SK-N-MC (cell line): ENCODE data around the gene ANKRD31.
"Not testable (repeated sequence)": the region's sequence is repeated elsewhere in the genome, so short reads cannot be mapped to it uniquely, and the experiment has no call there.

ENCODE experiments used
- DNase-seq: peaks from one replicate; pipeline ENCODE4 v3.0.0-alpha.2; 2011; ENCODE audit warnings: low read depth, low spot score
- H3K27ac ChIP-seq: fragments of 200-600 bp; sonication (generic); 2 replicates; pipeline ENCODE4 v1.5.1; 2016; ENCODE audit warnings: mixed run types
- H3K36me3 ChIP-seq: fragments of 200-600 bp; sonication (generic); 2 replicates; pipeline ENCODE4 v1.6.1; 2017; ENCODE audit warnings: antibody characterized with exemption, low read length, mixed read lengths; ENCODE audit not compliant: insufficient read depth
- H3K4me3 ChIP-seq: fragments of 200-600 bp; sonication (generic); 2 replicates; pipeline ENCODE4 v1.5.1; 2016
- H3K9ac ChIP-seq: fragments of 200-600 bp; sonication (generic); 2 replicates; pipeline ENCODE4 v1.8.0; 2017; ENCODE audit warnings: mixed run types, mixed read lengths; ENCODE audit not compliant: insufficient read length
- H3K9me3 ChIP-seq: fragments of 200-600 bp; sonication (generic); 2 replicates; pipeline ENCODE4 v1.6.1; 2017; ENCODE audit warnings: low read depth, mild to moderate bottlenecking, antibody characterized with exemption, low read length, moderate library complexity, mixed read lengths
- EZH2 ChIP-seq: fragments of 200-600 bp; sonication (generic); IDR thresholded peaks from one replicate; pipeline ENCODE4 v1.6.1; 2017; ENCODE audit warnings: antibody characterized with exemption
- FOXP2 ChIP-seq: optimal IDR thresholded peaks from 2 replicates; pipeline ENCODE3; 2011; ENCODE audit warnings: mild to moderate bottlenecking, moderate library complexity; ENCODE audit not compliant: insufficient read depth; ENCODE audit errors: extremely low read length, control extremely low read depth
- POLR2AphosphoS5 ChIP-seq: IDR thresholded peaks from 2 replicates; pipeline ENCODE4 v1.6.1; 2012; ENCODE audit warnings: mild to moderate bottlenecking, low read depth, low read length, borderline replicate concordance

Gene ANKRD31

GRCh38 chr5:75091597-75091996 lies 145.1 kb downstream of the ANKRD31 start:
- no peak for TF ChIP-seq FOXP2
- no peaks in the 10 kb centered on the region for H3K9me3 ChIP-seq
- DNase-seq = no peak
- H3K4me3 ChIP-seq = no peak overlapping the region
- no peaks in the 10 kb centered on the region for H3K36me3 ChIP-seq
- no peak overlapping the region for H3K27ac ChIP-seq
- no peak overlapping the region for H3K9ac ChIP-seq

- DNase-seq = no peak
- Histone ChIP-seq H3K4me3 (no peak overlapping the region), H3K36me3 (no peaks in the 10 kb centered on the region), H3K9ac (no peak overlapping the region), H3K27ac (no peak overlapping the region), H3K9me3 (no peaks in the 10 kb centered on the region)
- TF ChIP-seq EZH2 = no peak
- TF ChIP-seq POLR2AphosphoS5 = no peak
- TF ChIP-seq FOXP2 = no peak
These were observed 147.0 kb downstream of the ANKRD31 start for GRCh38 chr5:75089662-75090061.

GRCh38 chr5:75089137-75089536 lies 147.5 kb downstream of the ANKRD31 start:
- no peak for DNase-seq
- no peak overlapping the region for H3K4me3 ChIP-seq
- no peak for TF ChIP-seq EZH2
- no peak for TF ChIP-seq FOXP2
- no peak for TF ChIP-seq POLR2AphosphoS5
- H3K36me3 ChIP-seq = no peaks in the 10 kb centered on the region
- H3K27ac ChIP-seq = no peak overlapping the region
- no peak overlapping the region for H3K9ac ChIP-seq
- no peaks in the 10 kb centered on the region for H3K9me3 ChIP-seq

- Histone ChIP-seq H3K9ac (no peak overlapping the region), H3K36me3 (no peaks in the 10 kb centered on the region), H3K9me3 (no peaks in the 10 kb centered on the region), H3K27ac (no peak overlapping the region), H3K4me3 (no peak overlapping the region)
- no peak for DNase-seq
- TF ChIP-seq POLR2AphosphoS5 (no peak), FOXP2 (no peak), EZH2 (no peak)
These were observed 148.0 kb downstream of the ANKRD31 start for GRCh38 chr5:75088648-75089047.

- TF ChIP-seq POLR2AphosphoS5 (no peak), FOXP2 (no peak), EZH2 (no peak)
- H3K27ac ChIP-seq = no peak overlapping the region
- H3K9ac ChIP-seq = no peak overlapping the region
- no peaks in the 10 kb centered on the region for H3K36me3 ChIP-seq
- no peaks in the 10 kb centered on the region for H3K9me3 ChIP-seq
- no peak for DNase-seq
- no peak overlapping the region for H3K4me3 ChIP-seq
These were observed 155.2 kb downstream of the ANKRD31 start for GRCh38 chr5:75081510-75081909.

GRCh38 chr5:75079346-75079745 lies 157.3 kb downstream of the ANKRD31 start:
- not testable (repeated sequence) for H3K36me3 ChIP-seq, H3K4me3 ChIP-seq, H3K9ac ChIP-seq, H3K9me3 ChIP-seq, DNase-seq, H3K27ac ChIP-seq

GRCh38 chr5:75078027-75078426 lies 158.7 kb downstream of the ANKRD31 start:
- Histone ChIP-seq H3K4me3 (no peak overlapping the region), H3K9me3 (no peaks in the 10 kb centered on the region), H3K27ac (no peak overlapping the region), H3K9ac (no peak overlapping the region), H3K36me3 (no peaks in the 10 kb centered on the region)
- TF ChIP-seq POLR2AphosphoS5 = no peak
- no peak for TF ChIP-seq EZH2
- no peak for TF ChIP-seq FOXP2
- DNase-seq = no peak

- no peak overlapping the region for H3K4me3 ChIP-seq
- no peak for TF ChIP-seq FOXP2
- TF ChIP-seq POLR2AphosphoS5 = no peak
- TF ChIP-seq EZH2 = no peak
- H3K9ac ChIP-seq = no peak overlapping the region
- H3K36me3 ChIP-seq = no peaks in the 10 kb centered on the region
- no peaks in the 10 kb centered on the region for H3K9me3 ChIP-seq
- no peak for DNase-seq
- H3K27ac ChIP-seq = no peak overlapping the region
These were observed 164.6 kb downstream of the ANKRD31 start for GRCh38 chr5:75072061-75072460.

GRCh38 chr5:75071100-75071499 lies 165.6 kb downstream of the ANKRD31 start:
- DNase-seq = no peak
- Histone ChIP-seq H3K9me3 (no peaks in the 10 kb centered on the region), H3K9ac (no peak overlapping the region), H3K4me3 (no peak overlapping the region), H3K36me3 (no peaks in the 10 kb centered on the region), H3K27ac (no peak overlapping the region)
- TF ChIP-seq EZH2 (no peak), POLR2AphosphoS5 (no peak), FOXP2 (no peak)
